Colonic mucosa (tissue), 4 donors: ENCODE measurements around the gene EIF4E3. TPM values are rescaled to one million over a fixed set of nuclear protein-coding genes. Genes with fewer than 3 reads are reported as not detected.
A peak's percentile ranks its signal among the peaks of the same experiment; 100 is the strongest.

Source experiments
- DNase-seq: peaks from one replicate; pipeline ENCODE4 v3.0.0-alpha.2; 2020
- H3K27ac ChIP-seq: fragments of 200-600 bp; one replicate; pipeline ENCODE4 v1.8.0; 2021
- H3K27me3 ChIP-seq: fragments of 200-600 bp; one replicate; pipeline ENCODE4 v1.8.0; 2021
- H3K36me3 ChIP-seq: fragments of 200-600 bp; one replicate; pipeline ENCODE4 v1.8.0; 2021
- H3K4me1 ChIP-seq: fragments of 200-600 bp; one replicate; pipeline ENCODE4 v1.8.0; 2021; ENCODE audit warnings: mild to moderate bottlenecking
- H3K4me3 ChIP-seq: fragments of 200-600 bp; one replicate; pipeline ENCODE4 v1.8.0; 2021
- H3K9ac ChIP-seq, 2 donors: one replicate each; pipeline ENCODE4 v1.7.0; 2013; ENCODE audit warnings: control low read depth in 2 of 2, low read depth in 2 of 2, low read length in 2 of 2
- H3K9me3 ChIP-seq: fragments of 200-600 bp; one replicate; pipeline ENCODE4 v1.8.0; 2021
- intact Hi-C: fragments of 100-400 bp; cut with DNase I; formaldehyde crosslinking; loops from one replicate; pipeline ENCODE4 v1.14.1; 2022
- total RNA-seq, 2 donors: library from RNA; stranded (reverse); fragmentation: NEBNext Ultra II Directional in 1 of 2; extraction: Animal tissue kit (Norgen Biotek cat#: 25700) in 1 of 2; gene quantifications; one replicate each; pipeline ENCODE4 v1.2.1, GENCODE V29; 2021
- TF ChIP-seq, protein P1 (sequence below): fragments of 200-600 bp; IDR thresholded peaks from one replicate; pipeline ENCODE4 v1.8.0; 2022; ENCODE audit warnings: antibody characterized with exemption, mild to moderate bottlenecking
- donor health status: healthy.
- donor health status: DM: no; HTN: no; CAD: no.
- donor health status: DM: no; HTN: no; CAD: no.

Gene EIF4E3
- total RNA-seq, 2 donors from 2014 or later, result 14.5 to 44.2 TPM

- no peak overlapping the region for H3K4me3 ChIP-seq
- H3K9me3 ChIP-seq, result no peaks in the 10 kb centered on the region
- no peak overlapping the region for H3K27ac ChIP-seq
- no peak overlapping the region for H3K9ac ChIP-seq
- H3K4me1 ChIP-seq, result peaks cover 10% of the 10 kb centered on the region
- no peaks in the 10 kb centered on the region for H3K36me3 ChIP-seq
- no peak for DNase-seq
- H3K27me3 ChIP-seq, result no peaks in the 10 kb centered on the region
- TF ChIP-seq, protein P1, sequence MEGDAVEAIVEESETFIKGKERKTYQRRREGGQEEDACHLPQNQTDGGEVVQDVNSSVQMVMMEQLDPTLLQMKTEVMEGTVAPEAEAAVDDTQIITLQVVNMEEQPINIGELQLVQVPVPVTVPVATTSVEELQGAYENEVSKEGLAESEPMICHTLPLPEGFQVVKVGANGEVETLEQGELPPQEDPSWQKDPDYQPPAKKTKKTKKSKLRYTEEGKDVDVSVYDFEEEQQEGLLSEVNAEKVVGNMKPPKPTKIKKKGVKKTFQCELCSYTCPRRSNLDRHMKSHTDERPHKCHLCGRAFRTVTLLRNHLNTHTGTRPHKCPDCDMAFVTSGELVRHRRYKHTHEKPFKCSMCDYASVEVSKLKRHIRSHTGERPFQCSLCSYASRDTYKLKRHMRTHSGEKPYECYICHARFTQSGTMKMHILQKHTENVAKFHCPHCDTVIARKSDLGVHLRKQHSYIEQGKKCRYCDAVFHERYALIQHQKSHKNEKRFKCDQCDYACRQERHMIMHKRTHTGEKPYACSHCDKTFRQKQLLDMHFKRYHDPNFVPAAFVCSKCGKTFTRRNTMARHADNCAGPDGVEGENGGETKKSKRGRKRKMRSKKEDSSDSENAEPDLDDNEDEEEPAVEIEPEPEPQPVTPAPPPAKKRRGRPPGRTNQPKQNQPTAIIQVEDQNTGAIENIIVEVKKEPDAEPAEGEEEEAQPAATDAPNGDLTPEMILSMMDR, result no peak
- intact Hi-C loops, result no loop called here
These were observed 35.9 kb downstream of the EIF4E3 start for GRCh38 chr3:71689291-71689690.

- DNase-seq, result no peak
- TF ChIP-seq, protein P1, result no peak
- intact Hi-C loops, result no loop called here
- Histone ChIP-seq H3K36me3 (no peaks in the 10 kb centered on the region), H3K27me3 (no peaks in the 10 kb centered on the region), H3K27ac (peak overlapping the region; percentile 78), H3K4me3 (no peak overlapping the region), H3K4me1 (peaks cover 6% of the 10 kb centered on the region), H3K9ac (peak overlapping the region in 1 of 2 donors; percentile 19), H3K9me3 (no peaks in the 10 kb centered on the region)
These were observed 37.1 kb downstream of the EIF4E3 start for GRCh38 chr3:71688121-71688520.

- peaks cover 6% of the 10 kb centered on the region for H3K4me1 ChIP-seq
- H3K36me3 ChIP-seq, result no peaks in the 10 kb centered on the region
- H3K27me3 ChIP-seq, result no peaks in the 10 kb centered on the region
- TF ChIP-seq, protein P1, result no peak
- no peaks in the 10 kb centered on the region for H3K9me3 ChIP-seq
- DNase-seq, result no peak
- H3K9ac ChIP-seq, result no peak overlapping the region
- H3K4me3 ChIP-seq, result no peak overlapping the region
- H3K27ac ChIP-seq, result no peak overlapping the region
- intact Hi-C loops, result no loop called here
These were observed 39.5 kb downstream of the EIF4E3 start for GRCh38 chr3:71685686-71686085.

DNA sequence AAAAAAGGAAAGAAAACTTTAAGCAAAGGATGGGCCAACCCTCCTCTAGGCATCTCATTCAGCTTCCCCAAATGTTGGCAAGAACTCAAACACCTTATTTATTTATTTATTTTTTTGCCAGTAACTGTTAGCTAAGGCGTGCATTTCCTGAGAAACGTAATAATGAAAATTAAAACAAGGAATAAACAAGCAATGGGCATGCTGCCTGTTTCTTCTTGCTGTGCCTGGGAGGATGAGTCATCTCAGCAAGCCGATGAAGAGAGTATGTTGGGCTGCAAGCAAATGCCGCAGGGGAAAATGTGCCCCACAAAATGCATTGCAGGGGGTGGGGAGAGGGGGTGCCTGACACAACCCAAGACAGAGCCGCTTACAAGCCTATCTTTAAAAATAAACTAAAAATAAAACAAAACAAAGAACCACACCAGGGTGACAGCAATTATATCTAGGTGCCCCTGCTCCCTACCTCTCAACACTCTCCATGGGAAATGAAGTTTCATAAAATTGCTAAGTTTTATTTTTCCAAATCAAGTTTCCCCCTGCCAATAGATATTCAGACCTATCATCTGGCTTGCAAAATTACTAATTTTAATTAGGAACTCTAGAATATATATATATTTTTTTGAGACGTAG lies 40.3 kb downstream of the EIF4E3 start:
- no peak overlapping the region for H3K4me3 ChIP-seq
- H3K9ac ChIP-seq, result no peak overlapping the region
- no peaks in the 10 kb centered on the region for H3K27me3 ChIP-seq
- no peaks in the 10 kb centered on the region for H3K9me3 ChIP-seq
- H3K27ac ChIP-seq, result no peak overlapping the region
- no peaks in the 10 kb centered on the region for H3K36me3 ChIP-seq
- intact Hi-C loops, result no loop called here
- TF ChIP-seq, protein P1, result no peak
- DNase-seq, result peak; percentile 31
- H3K4me1 ChIP-seq, result peaks cover 6% of the 10 kb centered on the region

GRCh38 chr3:71684046-71684756 lies 41.0 kb downstream of the EIF4E3 start:
- H3K27ac ChIP-seq, result peak overlapping the region; percentile 41
- no peak for DNase-seq
- no peaks in the 10 kb centered on the region for H3K27me3 ChIP-seq
- no peak overlapping the region for H3K4me3 ChIP-seq
- peaks cover 6% of the 10 kb centered on the region for H3K4me1 ChIP-seq
- H3K9ac ChIP-seq, result no peak overlapping the region
- H3K36me3 ChIP-seq, result no peaks in the 10 kb centered on the region
- no peaks in the 10 kb centered on the region for H3K9me3 ChIP-seq
- intact Hi-C loops, result no loop called here
- TF ChIP-seq, protein P1, result no peak
